Prostate gland (tissue), 2 donors: ENCODE measurements around the gene NFKBIB. TPM values are rescaled to one million over a fixed set of nuclear protein-coding genes. Genes with fewer than 3 reads are reported as not detected.
A peak's percentile ranks its signal among the peaks of the same experiment; 100 is the strongest.

Experiments used
- DNase-seq: peaks from one replicate; pipeline ENCODE4 v3.0.0-alpha.2; 2019; ENCODE audit warnings: low spot score
- H3K27ac ChIP-seq, 2 donors: fragments of 200-600 bp; sonication (generic); 2 replicates each; pipeline ENCODE4 v1.5.1; 2017 to 2019
- H3K27me3 ChIP-seq: fragments of 200-600 bp; sonication (generic); replicated peaks from 2 replicates; pipeline ENCODE4 v1.5.1; 2019; ENCODE audit not compliant: insufficient read depth
- H3K36me3 ChIP-seq, 2 donors: fragments of 200-600 bp; sonication (generic); 1 replicate in 1 of 2; 2 replicates in 1 of 2; pipeline versions ENCODE4 v1.5.1 to v1.8.1; 2017 to 2019
- H3K4me1 ChIP-seq: fragments of 200-600 bp; sonication (generic); replicated peaks from 2 replicates; pipeline ENCODE4 v1.5.1; 2019
- H3K4me3 ChIP-seq, 2 donors: fragments of 200-600 bp; sonication (generic); 2 replicates each; pipeline ENCODE4 v1.5.1; 2017 to 2019
- H3K9me3 ChIP-seq: fragments of 200-600 bp; sonication (generic); 2 replicates; pipeline ENCODE4 v1.5.1; 2017
- POLR2A ChIP-seq: fragments of 450-650 bp; IDR thresholded peaks from one replicate; pipeline ENCODE4 v1.6.1; 2016; ENCODE audit warnings: antibody characterized with exemption, mild to moderate bottlenecking
- POLR2AphosphoS5 ChIP-seq: sonication (generic); formaldehyde crosslinking; IDR thresholded peaks from one replicate; pipeline ENCODE4 v1.6.1; 2017; ENCODE audit warnings: antibody characterized with exemption
- WGBS: methylation state at CpG from one replicate; pipeline ENCODE4 v1.1.5; 2018; 5-methylcytosine and 5-hydroxymethylcytosine counted together
- intact Hi-C: fragments of 100-400 bp; cut with DNase I; formaldehyde crosslinking; loops from one replicate; pipeline ENCODE4 v1.14.2; 2022
- total RNA-seq, 2 donors: library from RNA; depleted of rRNA; stranded (reverse); fragments of >200 nt; gene quantifications; one replicate each; pipeline ENCODE4 v1.1.0, GENCODE V29; 2016
- TF ChIP-seq, protein P1 (sequence below), 4 experiments: fragments of 200-600 bp in 2 of 4; fragments of 450-650 bp in 2 of 4; sonication (generic) in 2 of 4; IDR thresholded peaks; 1 replicate in 3 of 4; 2 replicates in 1 of 4; pipeline ENCODE4 v1.5.1; 2016 to 2019; ENCODE audit warnings: antibody characterized with exemption in 4 of 4, mild to moderate bottlenecking in 2 of 4, moderate library complexity in 2 of 4

NFKBIB gene
- total RNA-seq, 2 donors from 2014 or later = 29.8 to 50.6 TPM

GRCh38 chr19:38877781-38878574 is 21.8 kb upstream of the NFKBIB start, which contains the start of gene RINL:
Gene RINL (minus strand): TSS chr19:38878275. CDS start chr19:38876742, 1,533 bp downstream.
- Histone ChIP-seq H3K27ac (peak within 1 kb of the TSS; percentile 6 to 48), H3K27me3 (no peaks in the 10 kb centered on the region), H3K4me1 (no peaks in the 10 kb centered on the region), H3K36me3 (no peaks in the 10 kb centered on the region), H3K4me3 (no peak within 1 kb of the TSS), H3K9me3 (no peaks in the 10 kb centered on the region)
- TF ChIP-seq POLR2A = no peak
- TF ChIP-seq, protein P1, sequence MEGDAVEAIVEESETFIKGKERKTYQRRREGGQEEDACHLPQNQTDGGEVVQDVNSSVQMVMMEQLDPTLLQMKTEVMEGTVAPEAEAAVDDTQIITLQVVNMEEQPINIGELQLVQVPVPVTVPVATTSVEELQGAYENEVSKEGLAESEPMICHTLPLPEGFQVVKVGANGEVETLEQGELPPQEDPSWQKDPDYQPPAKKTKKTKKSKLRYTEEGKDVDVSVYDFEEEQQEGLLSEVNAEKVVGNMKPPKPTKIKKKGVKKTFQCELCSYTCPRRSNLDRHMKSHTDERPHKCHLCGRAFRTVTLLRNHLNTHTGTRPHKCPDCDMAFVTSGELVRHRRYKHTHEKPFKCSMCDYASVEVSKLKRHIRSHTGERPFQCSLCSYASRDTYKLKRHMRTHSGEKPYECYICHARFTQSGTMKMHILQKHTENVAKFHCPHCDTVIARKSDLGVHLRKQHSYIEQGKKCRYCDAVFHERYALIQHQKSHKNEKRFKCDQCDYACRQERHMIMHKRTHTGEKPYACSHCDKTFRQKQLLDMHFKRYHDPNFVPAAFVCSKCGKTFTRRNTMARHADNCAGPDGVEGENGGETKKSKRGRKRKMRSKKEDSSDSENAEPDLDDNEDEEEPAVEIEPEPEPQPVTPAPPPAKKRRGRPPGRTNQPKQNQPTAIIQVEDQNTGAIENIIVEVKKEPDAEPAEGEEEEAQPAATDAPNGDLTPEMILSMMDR (IDR thresholded peaks at IDR 0.05) = no peak
- no peak for TF ChIP-seq POLR2AphosphoS5
- intact Hi-C loops = no loop called here
- no peak for DNase-seq
- 48% methylated on average over 11 of the region's 11 CpGs for WGBS

DNA sequence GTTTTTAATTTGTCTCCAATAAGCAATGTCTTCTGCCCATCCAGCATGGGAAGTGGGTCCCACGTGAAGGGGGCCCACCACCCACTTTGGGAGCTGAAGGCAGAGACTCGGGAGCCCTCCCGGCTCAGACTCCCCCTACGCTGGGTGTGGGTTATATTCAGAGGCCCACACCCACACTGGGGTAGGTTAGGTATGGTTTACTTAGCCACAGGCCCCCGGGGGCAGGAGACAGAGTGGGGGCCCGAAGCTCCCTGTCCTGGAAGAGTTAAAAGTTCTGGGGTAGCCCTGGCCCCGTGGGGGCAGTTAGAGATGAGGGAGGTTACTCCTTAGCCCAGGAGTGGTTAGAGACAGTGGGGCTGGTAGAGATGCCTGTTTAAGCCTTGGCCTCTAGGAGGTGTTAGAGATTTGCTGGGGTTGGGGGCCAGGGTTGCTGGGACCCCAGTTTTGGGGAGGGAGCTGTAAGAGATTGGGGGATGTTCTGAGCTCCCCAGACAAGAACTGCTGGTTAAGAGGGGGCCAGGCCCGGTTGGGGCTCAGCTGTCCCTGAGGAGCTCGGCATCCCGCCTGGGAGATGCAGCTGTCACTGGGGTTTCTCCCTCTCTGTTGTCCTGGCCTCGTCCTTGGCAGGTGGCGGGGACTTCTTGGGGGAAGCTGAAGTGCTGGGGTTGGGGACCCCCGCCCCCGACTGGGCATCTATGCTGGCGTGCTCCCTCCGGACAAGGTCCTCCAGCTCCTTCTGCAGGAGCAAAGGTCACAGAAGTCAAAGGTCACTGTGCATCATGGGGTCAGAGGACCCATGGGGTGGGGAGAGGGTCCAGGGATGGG is 21.0 kb upstream of the NFKBIB start:
- Histone ChIP-seq H3K36me3 (no peaks in the 10 kb centered on the region), H3K4me1 (no peaks in the 10 kb centered on the region), H3K27me3 (no peaks in the 10 kb centered on the region), H3K4me3 (no peak overlapping the region), H3K27ac (peak overlapping the region in 1 of 2 donors; percentile 6), H3K9me3 (no peaks in the 10 kb centered on the region)
- DNase-seq = no peak
- TF ChIP-seq POLR2AphosphoS5 (no peak), POLR2A (no peak)
- TF ChIP-seq, protein P1 (IDR thresholded peaks at IDR 0.05) = no peak
- intact Hi-C loops = no loop called here
- 82% methylated on average over 16 of the region's 16 CpGs for WGBS

GRCh38 chr19:38879400-38879751 is 20.4 kb upstream of the NFKBIB start:
- 89% methylated on average over 11 of the region's 11 CpGs for WGBS
- intact Hi-C loops = no loop called here
- Histone ChIP-seq H3K9me3 (no peaks in the 10 kb centered on the region), H3K27me3 (no peaks in the 10 kb centered on the region), H3K36me3 (no peaks in the 10 kb centered on the region), H3K27ac (no peak overlapping the region), H3K4me1 (no peaks in the 10 kb centered on the region), H3K4me3 (no peak overlapping the region)
- DNase-seq = no peak
- TF ChIP-seq, protein P1 (IDR thresholded peaks at IDR 0.05) = no peak
- no peak for TF ChIP-seq POLR2A
- TF ChIP-seq POLR2AphosphoS5 = no peak

DNA sequence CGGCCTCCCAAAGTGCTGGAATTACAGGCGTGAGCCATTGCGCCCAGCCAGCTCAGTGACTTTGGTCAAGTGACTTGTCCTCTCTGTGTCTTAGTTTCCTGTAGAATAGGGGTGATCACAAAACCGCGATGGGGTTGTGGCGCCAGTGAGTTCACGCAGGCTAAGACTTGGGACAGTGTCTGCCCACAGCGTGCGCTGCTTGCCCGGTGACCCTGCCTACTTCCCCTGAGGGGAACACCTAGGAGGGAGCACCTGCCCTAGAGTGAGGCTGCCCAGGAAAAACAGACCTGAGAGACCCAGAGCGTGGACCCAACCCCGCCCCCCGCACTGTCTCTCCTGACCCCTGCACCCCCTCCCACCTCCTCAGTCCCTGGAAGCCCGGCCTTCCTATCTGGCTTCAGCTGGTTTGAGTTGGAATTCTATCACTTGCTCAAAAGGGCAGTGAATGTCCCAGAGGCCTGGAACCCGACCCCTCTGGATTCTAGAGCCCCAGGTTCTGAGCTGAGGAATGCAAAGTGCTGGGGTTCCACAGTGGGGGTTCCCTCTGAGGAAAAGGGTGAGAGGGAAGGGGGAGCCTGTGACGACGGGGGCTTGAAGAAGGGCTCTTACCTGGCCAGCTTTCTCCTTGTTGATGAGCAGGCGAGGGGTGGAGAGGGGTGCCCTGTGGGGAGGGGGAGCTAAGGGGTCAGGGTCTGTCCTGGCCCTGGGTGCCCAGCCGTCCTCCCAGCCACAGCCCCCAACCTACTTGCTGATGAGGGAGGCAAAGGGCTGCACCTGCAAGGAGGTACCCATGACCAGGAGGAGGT is 19.5 kb upstream of the NFKBIB start:
- no peak overlapping the region for H3K27ac ChIP-seq
- 86% methylated on average over 19 of the region's 19 CpGs for WGBS
- H3K27me3 ChIP-seq = no peaks in the 10 kb centered on the region
- no peak for DNase-seq
- no peak for TF ChIP-seq POLR2AphosphoS5
- TF ChIP-seq, protein P1 (IDR thresholded peaks at IDR 0.05) = no peak
- TF ChIP-seq POLR2A = no peak
- intact Hi-C loops = no loop called here
- no peaks in the 10 kb centered on the region for H3K4me1 ChIP-seq
- no peak overlapping the region for H3K4me3 ChIP-seq
- no peaks in the 10 kb centered on the region for H3K36me3 ChIP-seq
- H3K9me3 ChIP-seq = no peaks in the 10 kb centered on the region
